H1 (cell line): ENCODE data around the gene PRKCA. TPM values are rescaled to one million over a fixed set of nuclear protein-coding genes. Genes with fewer than 3 reads are reported as not detected.
A peak's percentile ranks its signal among the peaks of the same experiment; 100 is the strongest.

Experiments used
- ATF2 ChIP-seq: IDR thresholded peaks from 2 replicates; pipeline ENCODE4 v1.6.1; 2012; ENCODE audit warnings: low read length, inconsistent platforms
- BACH1 ChIP-seq: IDR thresholded peaks from 2 replicates; pipeline ENCODE4 v1.6.1; 2012; ENCODE audit warnings: low read length, improper control_type of control experiment
- BRCA1 ChIP-seq: IDR thresholded peaks from 2 replicates; pipeline ENCODE4 v1.6.1; 2012; ENCODE audit warnings: low read depth, low read length, improper control_type of control experiment
- CHD1 ChIP-seq: IDR thresholded peaks from 2 replicates; pipeline ENCODE4 v1.6.1; 2012; ENCODE audit warnings: low read depth, low read length, improper control_type of control experiment
- CTBP2 ChIP-seq: IDR thresholded peaks from 2 replicates; pipeline ENCODE4 v1.7.0; 2011; ENCODE audit warnings: borderline replicate concordance, mild to moderate bottlenecking, moderate library complexity, mixed read lengths, low read length; ENCODE audit not compliant: insufficient read depth, insufficient read length
- GABPA ChIP-seq: IDR thresholded peaks from 2 replicates; pipeline ENCODE4 v1.6.1; 2011; ENCODE audit warnings: mild to moderate bottlenecking, low read length, moderate library complexity, borderline replicate concordance; ENCODE audit not compliant: insufficient read depth
- JUND ChIP-seq: IDR thresholded peaks from 2 replicates; pipeline ENCODE4 v1.6.1; 2011; ENCODE audit warnings: mild to moderate bottlenecking, improper control_type of control experiment, low read length
- MAFK ChIP-seq: IDR thresholded peaks from 2 replicates; pipeline ENCODE4 v1.6.1; 2012; ENCODE audit warnings: low read depth, mild to moderate bottlenecking, improper control_type of control experiment, low read length
- MAX ChIP-seq: IDR thresholded peaks from 2 replicates; pipeline ENCODE4 v1.6.1; 2012; ENCODE audit warnings: inconsistent platforms
- PHF8 ChIP-seq: fragments of 200-600 bp; sonication (generic); conservative IDR thresholded peaks from 2 replicates; pipeline ENCODE4 v1.7.1; 2012; ENCODE audit warnings: low read depth, mild to moderate bottlenecking, inconsistent platforms, low read length, moderate library complexity
- POLR2A ChIP-seq, 2 experiments: IDR thresholded peaks; 1 replicate in 1 of 2; 2 replicates in 1 of 2; pipeline ENCODE4 v1.6.1; 2011; ENCODE audit warnings: low read depth in 2 of 2, low read length in 2 of 2, mild to moderate bottlenecking in 2 of 2; ENCODE audit errors: control extremely low read depth in 1 of 2
- RBBP5 ChIP-seq: IDR thresholded peaks from 2 replicates; pipeline ENCODE4 v1.7.1; 2012; ENCODE audit warnings: low read depth, mild to moderate bottlenecking, inconsistent platforms, low read length, moderate library complexity, borderline replicate concordance
- SAP30 ChIP-seq: fragments of 300-600 bp; sonication (generic); IDR thresholded peaks from 2 replicates; pipeline ENCODE4 v1.7.1; 2012; ENCODE audit warnings: low read length, moderate library complexity, mild to moderate bottlenecking, inconsistent platforms; ENCODE audit not compliant: insufficient read depth, insufficient replicate concordance
- SIX5 ChIP-seq: IDR thresholded peaks from 2 replicates; pipeline ENCODE4 v1.6.1; 2011; ENCODE audit warnings: mild to moderate bottlenecking, low read depth, low read length
- SUZ12 ChIP-seq: fragments of 200-600 bp; sonication (generic); IDR thresholded peaks from 2 replicates; pipeline ENCODE4 v1.6.1; 2012; ENCODE audit warnings: mild to moderate bottlenecking, inconsistent platforms, low read length, moderate library complexity, mixed read lengths
- TBP ChIP-seq: IDR thresholded peaks from 2 replicates; pipeline ENCODE4 v1.6.1; 2011; ENCODE audit warnings: low read depth, low read length, improper control_type of control experiment
- YY1 ChIP-seq: IDR thresholded peaks from 2 replicates; pipeline ENCODE4 v1.6.1; 2011; ENCODE audit warnings: low read depth, mild to moderate bottlenecking, low read length
- ZNF274 ChIP-seq: IDR thresholded peaks from 2 replicates; pipeline ENCODE4 v1.7.0; 2012; ENCODE audit warnings: low read length, borderline replicate concordance; ENCODE audit errors: extremely low read depth
- polyA plus RNA-seq, 7 experiments: library from polyadenylated mRNA; depleted of rRNA in 3 of 7; stranded (reverse) in 5 of 7; unstranded in 2 of 7; fragments of >200 nt in 5 of 7; fragments of 200-250 nt in 2 of 7; gene quantifications; 1 replicate in 5 of 7; 2 replicates in 1 of 7; 4 replicates in 1 of 7; pipeline versions ENCODE4 v1.2.1 to v1.2.3, GENCODE V29; 2011 to 2013; ENCODE audit warnings: missing spikeins in 2 of 7, mixed read lengths in 2 of 7
- total RNA-seq: library from RNA; stranded (reverse); fragmentation: NEBNext Ultra II Directional; extraction: Animal tissue kit (Norgen Biotek cat#: 25700); gene quantifications from 2 replicates; pipeline ENCODE4 v1.2.1, GENCODE V29; 2021

The PRKCA gene
- total and polyA plus RNA-seq, 2 of the 8 experiments (the other 6 are each of a cell fraction or from before 2014, with no cell fraction given) = 5.8 to 17.8 TPM

- TF ChIP-seq SIX5 (no peak), YY1 (0 out of 2 replicates have a peak, but pooled peaks have one; percentile 16), SAP30 (no peak), MAX (peak; percentile 63; the same call in 1 of the 2 replicates), CTBP2 (no peak), TBP (no peak), ATF2 (no peak), RBBP5 (no peak), POLR2A (IDR thresholded peaks at IDR 0.05; ENCODE audit: control extremely low read depth in 1 of 2, low read depth in 2 of 2, low read length in 2 of 2) (no peak), SUZ12 (no peak), PHF8 (no peak), BACH1 (no peak), ZNF274 (no peak), CHD1 (no peak), MAFK (no peak), GABPA (0 out of 2 replicates have a peak, but pooled peaks have one; percentile 48), BRCA1 (no peak), JUND (no peak)
These were observed 425.5 kb downstream of the PRKCA start (continued) for GRCh38 chr17:66727634-66728570.
